K562 (cell line): ENCODE measurements around the gene TRABD. TPM values are rescaled to one million over a fixed set of nuclear protein-coding genes. Genes with fewer than 3 reads are reported as not detected.
A peak's percentile ranks its signal among the peaks of the same experiment; 100 is the strongest.

Source experiments
- ATAC-seq: fragments of 200-7000 bp; cut with Tn5 transposase; 3 replicates; pipeline ENCODE4 v1.9.1; 2020; ENCODE audit warnings: moderate library complexity
- BruUV-seq: library from RNA; stranded (reverse); fragments of 400-500 nt; replicated peaks from 2 replicates; lab custom pipeline; 2021; lab: Mats Ljungman, UMichigan
- CTCF ChIA-PET: fragments of 300-600 bp; formaldehyde crosslinking; extraction: SDS; loops from one replicate; lab custom pipeline; 2021; ENCODE audit warnings: low intra/inter-chr PET ratio; lab: Yijun Ruan, JAX
- POLR2A ChIA-PET: fragments of 300-600, 350-650 bp; sonication (Branson Sonifier 250); formaldehyde crosslinking; extraction: SDS; loops from one replicate; lab custom pipeline; 2021; ENCODE audit warnings: antibody characterized with exemption, inconsistent platforms; lab: Yijun Ruan, JAX
- DNase-seq, 4 experiments: peaks; one replicate each; pipeline versions ENCODE4 v3.0.0 to v3.0.0-alpha.2; 2011 to 2018; ENCODE audit warnings: low spot score in 3 of 4, mixed read lengths in 3 of 4; ENCODE audit errors: extremely low read depth in 1 of 4
- FAIRE-seq: peaks from 2 replicates; lab custom pipeline; 2011; peaks lifted over from hg19 to GRCh38; lab: Jason Lieb, UNC
- H2AFZ ChIP-seq: 2 replicates; pipeline ENCODE4 v1.6.0; 2011; ENCODE audit warnings: low read depth, low read length, control low read depth, inconsistent platforms
- H3K27ac ChIP-seq: fragments of 200-600 bp; 3 replicates; pipeline ENCODE4 v1.8.0; 2011; ENCODE audit warnings: low read depth, mild to moderate bottlenecking, control low read depth, inconsistent platforms, low read length, moderate library complexity, mixed read lengths; ENCODE audit errors: extremely low read depth
- H3K27me3 ChIP-seq, 2 experiments: fragments of 300-600 bp in 1 of 2; 2 replicates in 1 of 2; 3 replicates in 1 of 2; pipeline versions ENCODE4 v1.6.0 to v1.8.0; 2011; ENCODE audit warnings: inconsistent platforms in 2 of 2, low read length in 2 of 2, mild to moderate bottlenecking in 1 of 2, mixed read lengths in 1 of 2, moderate library complexity in 1 of 2; ENCODE audit not compliant: control insufficient read depth in 2 of 2, insufficient read depth in 2 of 2
- H3K36me3 ChIP-seq: fragments of 300-600 bp; 3 replicates; pipeline ENCODE4 v1.8.0; 2011; ENCODE audit warnings: mild to moderate bottlenecking, low read length, inconsistent platforms; ENCODE audit not compliant: control insufficient read depth, insufficient read depth
- H3K4me1 ChIP-seq, 2 experiments: fragments of 200-600 bp in 1 of 2; replicated peaks in 1 of 2; 2 replicates in 1 of 2; 3 replicates in 1 of 2; pipeline versions ENCODE4 v1.5.1 to v1.8.0; 2011; ENCODE audit warnings: inconsistent platforms in 2 of 2, low read length in 2 of 2, mild to moderate bottlenecking in 1 of 2, mixed read lengths in 1 of 2, moderate library complexity in 1 of 2; ENCODE audit not compliant: control insufficient read depth in 2 of 2, insufficient read depth in 2 of 2
- H3K4me2 ChIP-seq: 2 replicates; pipeline ENCODE4 v1.6.1; 2011; ENCODE audit warnings: low read length, control low read depth, inconsistent platforms, mixed read lengths; ENCODE audit not compliant: insufficient read depth
- H3K4me3 ChIP-seq: fragments of 200-600 bp; sonication (generic), shearing (Covaris generic); 2 replicates; pipeline ENCODE4 v1.5.1; 2016; ENCODE audit warnings: control low read depth, inconsistent platforms
- H3K79me2 ChIP-seq: fragments of 200-600 bp; 3 replicates; pipeline ENCODE4 v1.8.0; 2011; ENCODE audit warnings: low read length, inconsistent platforms; ENCODE audit not compliant: control insufficient read depth, insufficient read depth
- H3K9ac ChIP-seq, 2 experiments: 2 replicates each; pipeline versions ENCODE4 v1.6.0 to v1.6.1; 2011; ENCODE audit warnings: low read depth in 2 of 2, low read length in 2 of 2, control low read depth in 1 of 2, inconsistent platforms in 1 of 2, mild to moderate bottlenecking in 1 of 2, mixed read lengths in 1 of 2; ENCODE audit not compliant: insufficient read depth in 1 of 2
- H3K9me1 ChIP-seq: one replicate; pipeline ENCODE4 v1.6.0; 2011; ENCODE audit warnings: inconsistent platforms, mild to moderate bottlenecking, low read length, moderate library complexity; ENCODE audit not compliant: control insufficient read depth, insufficient read depth
- H3K9me3 ChIP-seq: replicated peaks from 2 replicates; pipeline ENCODE4 v1.5.1; 2011; ENCODE audit warnings: low read depth, low read length, inconsistent platforms; ENCODE audit not compliant: control insufficient read depth, insufficient read depth
- H4K20me1 ChIP-seq: replicated peaks from 2 replicates; pipeline ENCODE4 v1.6.1; 2011; ENCODE audit warnings: low read length, inconsistent platforms, mixed read lengths; ENCODE audit not compliant: control insufficient read depth, insufficient read depth
- ARHGAP35 ChIP-seq: fragments of 450-650 bp; IDR thresholded peaks from 2 replicates; pipeline ENCODE4 v1.6.1; 2018; ENCODE audit not compliant: partially characterized antibody
- CBFA2T3 ChIP-seq: fragments of 450-650 bp; IDR thresholded peaks from 2 replicates; pipeline ENCODE4 v1.6.1; 2017
- CREM ChIP-seq: IDR thresholded peaks from 2 replicates; pipeline ENCODE4 v1.6.1; 2014; ENCODE audit warnings: antibody characterized with exemption, low read depth
- CTBP1 ChIP-seq: fragments of 450-650 bp; IDR thresholded peaks from 2 replicates; pipeline ENCODE4 v1.6.1; 2016; ENCODE audit warnings: borderline replicate concordance
- MAFF ChIP-seq: IDR thresholded peaks from 2 replicates; pipeline ENCODE4 v1.6.1; 2012; ENCODE audit warnings: low read length, improper control_type of control experiment
- MEIS2 ChIP-seq: fragments of 450-650 bp; IDR thresholded peaks from 2 replicates; pipeline ENCODE4 v1.6.1; 2014; ENCODE audit warnings: mild to moderate bottlenecking; ENCODE audit not compliant: partially characterized antibody
- PBX2 ChIP-seq, 2 experiments: IDR thresholded peaks in 1 of 2; conservative IDR thresholded peaks in 1 of 2; 2 replicates each; pipeline ENCODE4 v1.6.1; 2016; ENCODE audit warnings: low read depth in 2 of 2, mild to moderate bottlenecking in 1 of 2, missing compliant biosample characterization in 1 of 2, missing genetic modification characterization in 1 of 2, moderate library complexity in 1 of 2
- TEAD1 ChIP-seq, 2 experiments: fragments of 450-650 bp in 1 of 2; sonication (generic) in 1 of 2; formaldehyde crosslinking; IDR thresholded peaks; 2 replicates each; pipeline versions ENCODE4 v1.4.0 to v1.8.0; 2020 to 2022; ENCODE audit warnings: mild to moderate bottlenecking in 2 of 2, missing genetic modification reagents in 1 of 2
- TFE3 ChIP-seq: fragments of 450-650 bp; formaldehyde crosslinking; IDR thresholded peaks from 2 replicates; pipeline ENCODE4 v1.4.0; 2020; ENCODE audit warnings: mild to moderate bottlenecking, mixed read lengths
- ZNF316 ChIP-seq: fragments of 450-650 bp; IDR thresholded peaks from 2 replicates; pipeline ENCODE4 v1.6.1; 2016
- ZSCAN32 ChIP-seq: fragments of 450-650 bp; formaldehyde crosslinking; IDR thresholded peaks from 2 replicates; pipeline ENCODE4 v1.4.0; 2020; ENCODE audit warnings: mild to moderate bottlenecking, moderate library complexity
- WGBS: fragments of 100-300 bp; shearing (Covaris generic); methylation state at CpG from one replicate; pipeline ENCODE4 v1.1.6; 2016; ENCODE audit warnings: low coverage, mixed read lengths; ENCODE audit not compliant: insufficient coverage; ENCODE audit errors: missing lambda C conversion rate; 5-methylcytosine and 5-hydroxymethylcytosine counted together
- in situ Hi-C: fragments of 300-500 bp; cut with MboI; formaldehyde crosslinking; loops from 4 replicates; pipeline ENCODE4 v1.15.0; 2018; ENCODE audit warnings: inconsistent platforms, mixed read lengths
- intact Hi-C: fragments of 100-400 bp; cut with micrococcal nuclease; formaldehyde crosslinking; loops from 2 replicates; pipeline ENCODE4 v1.14.2; 2022
- polyA plus RNA-seq, 8 experiments: library from polyadenylated mRNA; depleted of rRNA in 4 of 8; stranded (reverse) in 5 of 8; unstranded in 3 of 8; fragments of >200 nt; fragmentation: Nextera tagmentation in 2 of 8; fragmentation: Illumina TruSeq in 1 of 8; extraction: Ambion mirVana in 2 of 8; extraction: Trizol in 1 of 8; gene quantifications; 2 replicates each; pipeline versions ENCODE4 v1.2.1 to v1.2.3, GENCODE V29; 2011 to 2014; ENCODE audit warnings: inconsistent platforms in 1 of 8, missing spikeins in 1 of 8
- total RNA-seq, 7 experiments: library from RNA; depleted of rRNA in 6 of 7; stranded (reverse); fragments of >200 nt in 6 of 7; fragmentation: Illumina TruSeq in 2 of 7; extraction: Trizol in 2 of 7; gene quantifications; 2 replicates each; pipeline versions ENCODE4 v1.2.1 to v1.2.3, GENCODE V29; 2011 to 2021; ENCODE audit warnings: low replicate concordance in 1 of 7

TRABD gene
- total and polyA plus RNA-seq, 9 of the 15 experiments (the other 6 are each of a cell fraction or from before 2014, with no cell fraction given): 0.08 to 62.9 (median 14.0) TPM

- in situ Hi-C loops (no loop called here), intact Hi-C loops (no loop called here)
- Histone ChIP-seq H3K4me2 (no peak overlapping the region), H3K27ac (no peak overlapping the region), H4K20me1 (no peaks in the 10 kb centered on the region), H3K4me1 (peaks cover 6 to 11% of the 10 kb centered on the region in 2 experiments; a peak in 4 of 5 replicates), H3K36me3 (no peaks in the 10 kb centered on the region), H3K4me3 (no peak overlapping the region), H2AFZ (no peak overlapping the region), H3K9ac (no peak overlapping the region), H3K79me2 (no peaks in the 10 kb centered on the region), H3K9me1 (no peaks in the 10 kb centered on the region), H3K9me3 (no peaks in the 10 kb centered on the region), H3K27me3 (no peaks in the 10 kb centered on the region)
- no peak for ATAC-seq
- ChIA-PET CTCF (no interaction called here), POLR2A (no interaction called here)
- no peak for DNase-seq
- WGBS: 77% methylated on average over 5 of the region's 9 CpGs
- FAIRE-seq: no peak
- TF ChIP-seq TEAD1 (CRISPR knock-in tag; IDR thresholded peaks at IDR 0.05): no peak
- no TSS peak for BruUV-seq
Measured at GRCh38 chr22:50138988-50139387, 46.7 kb upstream of the TRABD start.

- WGBS: 43% methylated on average over 13 of the region's 15 CpGs
- POLR2A ChIA-PET: interaction anchor here (0.6 to 1.5 kb wide), 3 partner anchors 11 to 313 kb away, joined by 3 to 4 read pairs (median 3); no protein-coding TSS in a partner anchor
- intact Hi-C loops: loop anchor here (10.0 kb wide), 1 partner anchor 205 kb away; the partner anchor contains the start of gene PPP6R2
- TF ChIP-seq CREM: peak; percentile 26; the same call in 1 of the 2 replicates
- peak; percentile 94 for TF ChIP-seq ZNF316
- TF ChIP-seq CTBP1: peak; percentile 17; the same call in 1 of the 2 replicates
- TF ChIP-seq MEIS2: peak; percentile 99
- peak; percentile 81 for TF ChIP-seq ARHGAP35
- no peak for TF ChIP-seq TFE3 (CRISPR knock-in tag)
- peak; percentile 89 for TF ChIP-seq MAFF
- TF ChIP-seq CBFA2T3: peak; percentile 8; the same call in 1 of the 2 replicates
- no peak for TF ChIP-seq ZSCAN32 (CRISPR knock-in tag)
- peak; percentile 34; the same call in 1 of the 2 replicates for TF ChIP-seq PBX2 (CRISPR knock-in tag; IDR thresholded peaks at IDR 0.05; ENCODE audit: low read depth)
- peak; percentile 96 for TF ChIP-seq PBX2 (tag; conservative IDR thresholded peaks at IDR 0.05; ENCODE audit: low read depth)
Measured at GRCh38 chr22:50139843-50140415, 45.8 kb upstream of the TRABD start.

More at GRCh38 chr22:50139843-50140415, 45.8 kb upstream of the TRABD start:
- no peaks in the 10 kb centered on the region for H3K36me3 ChIP-seq
- FAIRE-seq: peak; percentile 79
- H3K4me1 ChIP-seq: peaks cover 8 to 11% of the 10 kb centered on the region in 2 experiments; a peak in 4 of 5 replicates
- no peaks in the 10 kb centered on the region for H3K27me3 ChIP-seq
- CTCF ChIA-PET: no interaction called here
- H3K9me1 ChIP-seq: no peaks in the 10 kb centered on the region
- no TSS peak for BruUV-seq
- H3K79me2 ChIP-seq: no peaks in the 10 kb centered on the region
- ATAC-seq: peak; percentile 50; the same call in 1 of the 3 replicates
- H3K9me3 ChIP-seq: no peaks in the 10 kb centered on the region
- no peak overlapping the region for H3K4me3 ChIP-seq
- H3K9ac ChIP-seq: no peak overlapping the region
- in situ Hi-C loops: loop anchor here (5.0 kb wide), 1 partner anchor 72 kb away; no protein-coding TSS in a partner anchor
- H2AFZ ChIP-seq: peak overlapping the region; percentile 63
- H3K4me2 ChIP-seq: peak overlapping the region; percentile 74
- no peaks in the 10 kb centered on the region for H4K20me1 ChIP-seq
- peak in 1 of 4 experiments; percentile 31 for DNase-seq
- no peak overlapping the region for H3K27ac ChIP-seq
